Keratinocyte (primary cell): Measurements from ENCODE around the gene UPK1A. TPM values are rescaled to one million over a fixed set of nuclear protein-coding genes. Genes with fewer than 3 reads are reported as not detected.

ENCODE experiments used
- DNase-seq: peaks from one replicate; pipeline ENCODE4 v3.0.0-alpha.2; 2011; ENCODE audit warnings: low read depth, missing footprints, low spot score
- FAIRE-seq: peaks from 2 replicates; lab custom pipeline; 2011; peaks lifted over from hg19 to GRCh38; lab: Jason Lieb, UNC
- H2AFZ ChIP-seq: 2 replicates; pipeline ENCODE4 v1.6.0; 2012; ENCODE audit warnings: low read length, control low read depth, inconsistent platforms; ENCODE audit not compliant: control insufficient read depth
- H3K27ac ChIP-seq: 2 replicates; pipeline ENCODE4 v1.5.1; 2011; ENCODE audit warnings: low read length; ENCODE audit not compliant: control insufficient read depth, insufficient read depth
- H3K27me3 ChIP-seq: 3 replicates; pipeline ENCODE4 v1.6.0; 2011; ENCODE audit warnings: low read length; ENCODE audit not compliant: control insufficient read depth, insufficient read depth; ENCODE audit errors: extremely low read depth
- H3K36me3 ChIP-seq, 2 experiments: 2 replicates in 1 of 2; 3 replicates in 1 of 2; pipeline ENCODE4 v1.5.1; 2011; ENCODE audit warnings: low read length in 2 of 2, mild to moderate bottlenecking in 1 of 2; ENCODE audit not compliant: control insufficient read depth in 2 of 2, insufficient read depth in 2 of 2; ENCODE audit errors: extremely low read depth in 1 of 2
- H3K4me1 ChIP-seq: 3 replicates; pipeline ENCODE4 v1.5.1; 2011; ENCODE audit warnings: low read length; ENCODE audit not compliant: control insufficient read depth, insufficient read depth; ENCODE audit errors: extremely low read depth
- H3K4me2 ChIP-seq: 3 replicates; pipeline ENCODE4 v1.6.0; 2011; ENCODE audit warnings: low read depth, low read length; ENCODE audit not compliant: control insufficient read depth, insufficient read depth; ENCODE audit errors: extremely low read depth
- H3K4me3 ChIP-seq, 3 experiments: fragments of 200-600 bp in 1 of 3; sonication (generic) in 1 of 3; 2 replicates in 2 of 3; 3 replicates in 1 of 3; pipeline ENCODE4 v1.5.1; 2011 to 2016; ENCODE audit warnings: low read length in 3 of 3, mild to moderate bottlenecking in 3 of 3, control low read depth in 2 of 3, inconsistent platforms in 1 of 3, low read depth in 1 of 3, mixed read lengths in 1 of 3, mixed run types in 1 of 3, moderate library complexity in 1 of 3; ENCODE audit not compliant: control insufficient read depth in 2 of 3, insufficient read depth in 2 of 3; ENCODE audit errors: extremely low read depth in 1 of 3
- H3K79me2 ChIP-seq: 2 replicates; pipeline ENCODE4 v1.6.0; 2012; ENCODE audit warnings: low read length; ENCODE audit not compliant: control insufficient read depth, insufficient read depth
- H3K9ac ChIP-seq: 3 replicates; pipeline ENCODE4 v1.6.0; 2011; ENCODE audit warnings: low read length; ENCODE audit not compliant: control insufficient read depth, insufficient read depth; ENCODE audit errors: extremely low read depth
- H3K9me1 ChIP-seq: 3 replicates; pipeline ENCODE4 v1.6.0; 2011; ENCODE audit warnings: low read length; ENCODE audit not compliant: control insufficient read depth, insufficient read depth; ENCODE audit errors: extremely low read depth
- H3K9me3 ChIP-seq: 2 replicates; pipeline ENCODE4 v1.5.1; 2012; ENCODE audit warnings: low read depth, low read length; ENCODE audit not compliant: control insufficient read depth
- H4K20me1 ChIP-seq: 3 replicates; pipeline ENCODE4 v1.6.0; 2011; ENCODE audit warnings: low read length; ENCODE audit not compliant: control insufficient read depth, insufficient read depth; ENCODE audit errors: extremely low read depth
- CTCF ChIP-seq, 3 experiments: IDR thresholded peaks in 1 of 3; conservative IDR thresholded peaks in 1 of 3; optimal IDR thresholded peaks in 1 of 3; 2 replicates in 2 of 3; 3 replicates in 1 of 3; pipeline versions ENCODE3 to v1.5.1; 2011; ENCODE audit warnings: low read length in 3 of 3, mild to moderate bottlenecking in 3 of 3, moderate library complexity in 2 of 3, control low read depth in 1 of 3, inconsistent platforms in 1 of 3; ENCODE audit not compliant: insufficient read depth in 2 of 3; ENCODE audit errors: extremely low read depth in 1 of 3
- EZH2 ChIP-seq: IDR thresholded peaks from one replicate; pipeline ENCODE4 v1.6.1; 2012; ENCODE audit warnings: inconsistent platforms, mild to moderate bottlenecking, low read length, moderate library complexity
- dilution Hi-C: fragments of 300-500 bp; cut with MboI; formaldehyde crosslinking; loops from one replicate; pipeline ENCODE4 v1.7.0; 2020; ENCODE audit warnings: low sequenced_read_pairs; ENCODE audit not compliant: extremely low pct_ligation_motif_present
- polyA plus RNA-seq, 5 experiments: library from polyadenylated mRNA; depleted of rRNA in 3 of 5; stranded (reverse) in 3 of 5; stranded (forward) in 1 of 5; unstranded in 1 of 5; fragments of >200 nt; gene quantifications; 1 replicate in 1 of 5; 2 replicates in 3 of 5; 3 replicates in 1 of 5; pipeline versions ENCODE4 v1.2.1 to v1.2.3, GENCODE V29; 2011 to 2012; ENCODE audit warnings: missing spikeins in 2 of 5, low read depth in 1 of 5, low replicate concordance in 1 of 5

Gene UPK1A
- polyA plus RNA-seq, 1 donor (not counting 4 experiments of a cell fraction or from before 2014, with no cell fraction given), result 0.09 TPM

DNA sequence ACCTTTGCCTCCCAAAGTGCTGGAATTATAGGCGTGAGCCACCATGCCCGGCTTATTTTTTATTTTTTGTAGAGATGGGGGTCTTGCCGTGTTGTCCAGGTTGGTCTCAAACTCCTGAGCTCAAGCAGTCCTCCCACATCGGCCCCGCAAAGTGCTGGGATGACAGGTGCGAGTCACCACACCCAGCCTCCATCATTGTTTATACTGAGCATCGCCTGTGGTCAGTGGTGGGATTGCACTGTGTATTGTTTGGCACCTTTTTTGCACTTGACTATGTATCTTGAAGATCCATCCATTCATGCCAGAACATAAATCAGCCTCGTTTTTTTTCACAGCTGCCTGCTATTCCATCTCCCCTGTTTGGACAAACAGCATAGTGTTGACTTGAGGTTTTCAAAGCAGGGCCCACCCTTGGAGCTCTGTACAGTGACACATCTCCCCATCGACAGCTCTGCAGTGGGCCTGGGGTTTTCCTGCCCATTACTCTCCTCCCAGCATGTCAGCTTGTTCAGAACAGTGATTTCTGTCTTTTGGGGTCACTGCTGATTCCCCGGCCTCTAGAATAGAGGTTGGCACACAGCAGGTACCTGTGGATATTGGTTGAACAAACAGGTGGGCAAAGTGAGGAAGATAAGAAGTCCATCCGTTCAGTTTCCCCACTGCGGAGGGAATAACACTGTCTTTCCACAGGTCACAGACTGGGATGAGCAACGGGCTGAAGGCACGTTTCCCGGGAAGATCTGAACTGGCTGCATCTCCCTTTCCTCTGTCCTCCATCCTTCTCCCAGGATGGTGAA, 8.2 kb upstream of the UPK1A start:
- H3K79me2 ChIP-seq, result peaks cover 3% of the 10 kb centered on the region
- FAIRE-seq, result no peak
- dilution Hi-C loops, result no loop called here
- H3K9ac ChIP-seq, result no peak overlapping the region
- peaks cover 21 to 22% of the 10 kb centered on the region in 2 experiments for H3K36me3 ChIP-seq
- no peak overlapping the region for H2AFZ ChIP-seq
- H3K4me1 ChIP-seq, result no peaks in the 10 kb centered on the region
- H3K27ac ChIP-seq, result no peak overlapping the region
- no peak overlapping the region for H3K4me2 ChIP-seq
- no peak for DNase-seq
- no peaks in the 10 kb centered on the region for H4K20me1 ChIP-seq
- TF ChIP-seq EZH2 (no peak), CTCF (optimal IDR thresholded peaks at IDR 0.05 in 1 of 3, IDR thresholded peaks at IDR 0.05 in 1 of 3, conservative IDR thresholded peaks at IDR 0.05 in 1 of 3; ENCODE audit: extremely low read depth in 1 of 3, insufficient read depth in 2 of 3, low read length in 3 of 3) (peak in 1 of 3 experiments; percentile 23)
- no peaks in the 10 kb centered on the region for H3K9me3 ChIP-seq
- H3K4me3 ChIP-seq, result no peak overlapping the region
- H3K27me3 ChIP-seq, result no peaks in the 10 kb centered on the region
- H3K9me1 ChIP-seq, result no peaks in the 10 kb centered on the region

GRCh38 chr19:35661995-35662340, 4.3 kb upstream of the UPK1A start:
- Histone ChIP-seq H3K36me3 (peaks cover 10 to 20% of the 10 kb centered on the region in 2 experiments), H3K79me2 (no peaks in the 10 kb centered on the region), H3K9me3 (no peaks in the 10 kb centered on the region), H3K4me3 (no peak overlapping the region), H2AFZ (no peak overlapping the region), H3K9ac (no peak overlapping the region), H3K9me1 (no peaks in the 10 kb centered on the region), H4K20me1 (no peaks in the 10 kb centered on the region), H3K27ac (no peak overlapping the region), H3K27me3 (no peaks in the 10 kb centered on the region), H3K4me1 (no peaks in the 10 kb centered on the region), H3K4me2 (no peak overlapping the region)
- DNase-seq (no peak), FAIRE-seq (no peak)
- dilution Hi-C loops, result no loop called here
- TF ChIP-seq EZH2, result no peak
- TF ChIP-seq CTCF (optimal IDR thresholded peaks at IDR 0.05 in 1 of 3, IDR thresholded peaks at IDR 0.05 in 1 of 3, conservative IDR thresholded peaks at IDR 0.05 in 1 of 3; ENCODE audit: extremely low read depth in 1 of 3, insufficient read depth in 2 of 3, low read length in 3 of 3), result no peak
